ENCODE data around the gene RPGR.

RPGR gene

GRCh38 chrX:38293741-38294140, 33.6 kb downstream of the RPGR start:
- no peak for DNase-seq (ENCODE audit: low read depth in 1 of 2, low spot score in 1 of 2)
- no peak overlapping the region for H3K27ac ChIP-seq (replicated peaks)

DNA sequence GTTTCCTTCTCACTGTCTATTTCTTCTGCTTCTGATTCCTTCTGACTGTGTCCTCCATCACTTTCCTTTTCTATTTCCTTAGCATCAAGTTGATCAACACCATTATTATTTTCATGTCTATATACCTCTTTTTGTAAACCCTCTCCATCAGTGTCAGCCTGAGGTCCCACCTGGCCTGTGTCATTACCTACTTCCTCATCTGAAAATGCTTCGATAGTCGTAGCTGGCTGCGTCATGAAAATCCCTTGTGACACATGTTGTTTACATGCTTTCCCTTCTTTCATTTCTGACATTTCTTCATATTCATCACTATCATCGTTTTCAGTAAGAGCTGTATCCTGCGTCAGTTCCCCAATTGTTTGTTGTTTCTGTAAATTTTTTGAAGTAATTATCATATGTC, 39.6 kb downstream of the RPGR start:
- H3K27me3 ChIP-seq (ENCODE audit: insufficient read depth, poor library complexity, severe bottlenecking), result no peaks in the 10 kb centered on the region
- TF ChIP-seq SPI1 (IDR thresholded peaks at IDR 0.05; ENCODE audit: borderline replicate concordance, low read depth) (no peak), POLR2AphosphoS5 (IDR thresholded peaks at IDR 0.05; ENCODE audit: low read depth) (no peak), GABPA (IDR thresholded peaks at IDR 0.05; ENCODE audit: low read depth) (no peak)
- TF ChIP-seq, protein P1, sequence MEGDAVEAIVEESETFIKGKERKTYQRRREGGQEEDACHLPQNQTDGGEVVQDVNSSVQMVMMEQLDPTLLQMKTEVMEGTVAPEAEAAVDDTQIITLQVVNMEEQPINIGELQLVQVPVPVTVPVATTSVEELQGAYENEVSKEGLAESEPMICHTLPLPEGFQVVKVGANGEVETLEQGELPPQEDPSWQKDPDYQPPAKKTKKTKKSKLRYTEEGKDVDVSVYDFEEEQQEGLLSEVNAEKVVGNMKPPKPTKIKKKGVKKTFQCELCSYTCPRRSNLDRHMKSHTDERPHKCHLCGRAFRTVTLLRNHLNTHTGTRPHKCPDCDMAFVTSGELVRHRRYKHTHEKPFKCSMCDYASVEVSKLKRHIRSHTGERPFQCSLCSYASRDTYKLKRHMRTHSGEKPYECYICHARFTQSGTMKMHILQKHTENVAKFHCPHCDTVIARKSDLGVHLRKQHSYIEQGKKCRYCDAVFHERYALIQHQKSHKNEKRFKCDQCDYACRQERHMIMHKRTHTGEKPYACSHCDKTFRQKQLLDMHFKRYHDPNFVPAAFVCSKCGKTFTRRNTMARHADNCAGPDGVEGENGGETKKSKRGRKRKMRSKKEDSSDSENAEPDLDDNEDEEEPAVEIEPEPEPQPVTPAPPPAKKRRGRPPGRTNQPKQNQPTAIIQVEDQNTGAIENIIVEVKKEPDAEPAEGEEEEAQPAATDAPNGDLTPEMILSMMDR (IDR thresholded peaks at IDR 0.05; ENCODE audit: insufficient read depth, low read length), result no peak
- TF ChIP-seq, protein P2, sequence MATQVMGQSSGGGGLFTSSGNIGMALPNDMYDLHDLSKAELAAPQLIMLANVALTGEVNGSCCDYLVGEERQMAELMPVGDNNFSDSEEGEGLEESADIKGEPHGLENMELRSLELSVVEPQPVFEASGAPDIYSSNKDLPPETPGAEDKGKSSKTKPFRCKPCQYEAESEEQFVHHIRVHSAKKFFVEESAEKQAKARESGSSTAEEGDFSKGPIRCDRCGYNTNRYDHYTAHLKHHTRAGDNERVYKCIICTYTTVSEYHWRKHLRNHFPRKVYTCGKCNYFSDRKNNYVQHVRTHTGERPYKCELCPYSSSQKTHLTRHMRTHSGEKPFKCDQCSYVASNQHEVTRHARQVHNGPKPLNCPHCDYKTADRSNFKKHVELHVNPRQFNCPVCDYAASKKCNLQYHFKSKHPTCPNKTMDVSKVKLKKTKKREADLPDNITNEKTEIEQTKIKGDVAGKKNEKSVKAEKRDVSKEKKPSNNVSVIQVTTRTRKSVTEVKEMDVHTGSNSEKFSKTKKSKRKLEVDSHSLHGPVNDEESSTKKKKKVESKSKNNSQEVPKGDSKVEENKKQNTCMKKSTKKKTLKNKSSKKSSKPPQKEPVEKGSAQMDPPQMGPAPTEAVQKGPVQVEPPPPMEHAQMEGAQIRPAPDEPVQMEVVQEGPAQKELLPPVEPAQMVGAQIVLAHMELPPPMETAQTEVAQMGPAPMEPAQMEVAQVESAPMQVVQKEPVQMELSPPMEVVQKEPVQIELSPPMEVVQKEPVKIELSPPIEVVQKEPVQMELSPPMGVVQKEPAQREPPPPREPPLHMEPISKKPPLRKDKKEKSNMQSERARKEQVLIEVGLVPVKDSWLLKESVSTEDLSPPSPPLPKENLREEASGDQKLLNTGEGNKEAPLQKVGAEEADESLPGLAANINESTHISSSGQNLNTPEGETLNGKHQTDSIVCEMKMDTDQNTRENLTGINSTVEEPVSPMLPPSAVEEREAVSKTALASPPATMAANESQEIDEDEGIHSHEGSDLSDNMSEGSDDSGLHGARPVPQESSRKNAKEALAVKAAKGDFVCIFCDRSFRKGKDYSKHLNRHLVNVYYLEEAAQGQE (IDR thresholded peaks at IDR 0.05; ENCODE audit: insufficient replicate concordance, low read depth), result no peak
- H3K27ac ChIP-seq (replicated peaks), result no peak overlapping the region
- H3K4me3 ChIP-seq (replicated peaks; ENCODE audit: insufficient read depth, low read length), result no peak overlapping the region
- DNase-seq (ENCODE audit: low read depth in 1 of 2, low spot score in 1 of 2), result no peak

More at GRCh38 chrX:38293741-38294140, 33.6 kb downstream of the RPGR start:
- Histone ChIP-seq H3K4me3 (replicated peaks; ENCODE audit: insufficient read depth, low read length) (no peak overlapping the region), H3K27me3 (ENCODE audit: insufficient read depth, poor library complexity, severe bottlenecking) (no peaks in the 10 kb centered on the region)
- TF ChIP-seq GABPA (IDR thresholded peaks at IDR 0.05; ENCODE audit: low read depth) (no peak), SPI1 (IDR thresholded peaks at IDR 0.05; ENCODE audit: borderline replicate concordance, low read depth) (no peak), POLR2AphosphoS5 (IDR thresholded peaks at IDR 0.05; ENCODE audit: low read depth) (no peak)
- TF ChIP-seq, protein P1 (IDR thresholded peaks at IDR 0.05; ENCODE audit: insufficient read depth, low read length), result no peak
- TF ChIP-seq, protein P2 (IDR thresholded peaks at IDR 0.05; ENCODE audit: insufficient replicate concordance, low read depth), result no peak

DNA sequence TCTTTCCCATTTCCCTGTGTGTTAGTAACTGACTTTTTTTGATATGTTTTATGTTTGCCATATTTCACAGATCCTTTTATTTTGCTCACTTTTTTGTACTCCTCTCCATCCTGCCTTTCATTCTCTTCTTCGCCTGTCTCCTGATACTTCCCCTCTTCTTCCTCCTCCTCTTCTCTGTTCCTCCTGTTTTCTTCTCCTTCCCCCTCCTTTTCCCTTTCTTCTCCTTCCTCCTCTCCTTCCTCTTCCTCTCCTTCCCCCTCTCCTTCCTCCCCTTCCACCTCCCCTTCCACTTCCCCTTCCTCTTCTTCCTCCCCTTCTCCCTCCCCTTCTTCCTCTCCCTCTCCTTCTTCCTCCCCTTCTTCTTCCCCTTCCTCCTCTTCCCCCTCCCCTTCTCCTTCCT, 41.7 kb downstream of the RPGR start:
- Histone ChIP-seq H3K27ac (replicated peaks) (no peak overlapping the region), H3K27me3 (ENCODE audit: insufficient read depth, poor library complexity, severe bottlenecking) (no peaks in the 10 kb centered on the region), H3K4me3 (replicated peaks; ENCODE audit: insufficient read depth, low read length) (no peak overlapping the region)
- TF ChIP-seq GABPA (IDR thresholded peaks at IDR 0.05; ENCODE audit: low read depth), result no peak
- no peak for TF ChIP-seq POLR2AphosphoS5 (IDR thresholded peaks at IDR 0.05; ENCODE audit: low read depth)
- TF ChIP-seq, protein P2 (IDR thresholded peaks at IDR 0.05; ENCODE audit: insufficient replicate concordance, low read depth), result no peak
- no peak for TF ChIP-seq SPI1 (IDR thresholded peaks at IDR 0.05; ENCODE audit: borderline replicate concordance, low read depth)
- TF ChIP-seq, protein P1 (IDR thresholded peaks at IDR 0.05; ENCODE audit: insufficient read depth, low read length), result no peak
- no peak for DNase-seq (ENCODE audit: low read depth in 1 of 2, low spot score in 1 of 2)

Measured in HL-60 (cell line).